HG03103 (cell line): ENCODE results near the gene RUFY3.
"Not testable (repeated sequence)": the region's sequence is repeated elsewhere in the genome, so short reads cannot be mapped to it uniquely, and the experiment has no call there.

ENCODE experiments used
- ATAC-seq: cut with Tn5 transposase; IDR thresholded peaks from one replicate; pipeline ENCODE4 v1.9.1; 2021; ENCODE audit warnings: low read depth; ENCODE audit not compliant: unreplicated experiment

Gene RUFY3

GRCh38 chr4:70838666-70839588 is 117.2 kb downstream of the RUFY3 start:
- ATAC-seq, result peak; percentile 47

GRCh38 chr4:70839589-70840093 is 117.9 kb downstream of the RUFY3 start, which contains the start of gene GRSF1:
Gene GRSF1, minus strand, starts transcription at chr4:70839890. Its CDS starts 63 bp downstream, at chr4:70839827.
- peak; percentile 57 for ATAC-seq

GRCh38 chr4:70840137-70840536 is 118.4 kb downstream of the RUFY3 start:
- ATAC-seq, result not testable (repeated sequence)

- ATAC-seq, result not testable (repeated sequence)
Measured at GRCh38 chr4:70840631-70841030, 118.9 kb downstream of the RUFY3 start.

GRCh38 chr4:70841211-70841610 is 119.4 kb downstream of the RUFY3 start:
- no peak for ATAC-seq

- ATAC-seq, result no peak
Measured at GRCh38 chr4:70841951-70842350, 120.2 kb downstream of the RUFY3 start.

- ATAC-seq, result no peak
Measured at GRCh38 chr4:70842761-70843435, 121.1 kb downstream of the RUFY3 start.

- no peak for ATAC-seq
Measured at GRCh38 chr4:70844180-70844579, 122.4 kb downstream of the RUFY3 start.

GRCh38 chr4:70849291-70849690 is 127.5 kb downstream of the RUFY3 start:
- no peak for ATAC-seq

- ATAC-seq, result no peak
Measured at GRCh38 chr4:70855464-70855863, 133.7 kb downstream of the RUFY3 start.
